KOPT-K1 (cell line): ENCODE data around the gene FBXO30.

Source experiments
- H3K27ac ChIP-seq: fragments of 200-600 bp; sonication (generic); 2 replicates; pipeline ENCODE4 v1.5.1; 2016; ENCODE audit warnings: antibody characterized with exemption, mild to moderate bottlenecking, low read depth, low read length; ENCODE audit not compliant: poor library complexity, severe bottlenecking
- H3K36me3 ChIP-seq: fragments of 200-600 bp; sonication (generic); 2 replicates; pipeline ENCODE4 v1.5.1; 2017; ENCODE audit warnings: antibody characterized with exemption, mild to moderate bottlenecking, low read length, moderate library complexity; ENCODE audit not compliant: insufficient read depth
- H3K9me3 ChIP-seq: fragments of 200-600 bp; sonication (generic); 2 replicates; pipeline ENCODE4 v1.5.1; 2017; ENCODE audit warnings: antibody characterized with exemption, low read length, mild to moderate bottlenecking; ENCODE audit not compliant: insufficient read depth, poor library complexity, severe bottlenecking

The FBXO30 gene, protein sequence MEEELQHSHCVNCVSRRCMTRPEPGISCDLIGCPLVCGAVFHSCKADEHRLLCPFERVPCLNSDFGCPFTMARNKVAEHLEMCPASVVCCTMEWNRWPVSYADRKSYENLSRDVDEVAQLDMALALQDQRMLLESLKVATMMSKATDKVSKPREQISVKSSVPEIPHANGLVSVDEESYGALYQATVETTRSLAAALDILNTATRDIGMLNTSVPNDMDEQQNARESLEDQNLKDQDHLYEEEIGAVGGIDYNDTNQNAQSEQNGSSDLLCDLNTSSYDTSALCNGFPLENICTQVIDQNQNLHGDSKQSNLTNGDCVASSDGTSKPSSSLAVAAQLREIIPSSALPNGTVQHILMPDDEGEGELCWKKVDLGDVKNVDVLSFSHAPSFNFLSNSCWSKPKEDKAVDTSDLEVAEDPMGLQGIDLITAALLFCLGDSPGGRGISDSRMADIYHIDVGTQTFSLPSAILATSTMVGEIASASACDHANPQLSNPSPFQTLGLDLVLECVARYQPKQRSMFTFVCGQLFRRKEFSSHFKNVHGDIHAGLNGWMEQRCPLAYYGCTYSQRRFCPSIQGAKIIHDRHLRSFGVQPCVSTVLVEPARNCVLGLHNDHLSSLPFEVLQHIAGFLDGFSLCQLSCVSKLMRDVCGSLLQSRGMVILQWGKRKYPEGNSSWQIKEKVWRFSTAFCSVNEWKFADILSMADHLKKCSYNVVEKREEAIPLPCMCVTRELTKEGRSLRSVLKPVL

GRCh38 chr6:145814501-145815308 is at the start of gene FBXO30:
Gene FBXO30, minus strand, starts transcription at chr6:145814795. Its CDS starts 8,390 bp downstream, at chr6:145806405.
- Histone ChIP-seq H3K27ac (peak within 1 kb of the TSS; percentile 92), H3K9me3 (no peaks in the 10 kb centered on the region), H3K36me3 (no peaks in the 10 kb centered on the region)

DNA sequence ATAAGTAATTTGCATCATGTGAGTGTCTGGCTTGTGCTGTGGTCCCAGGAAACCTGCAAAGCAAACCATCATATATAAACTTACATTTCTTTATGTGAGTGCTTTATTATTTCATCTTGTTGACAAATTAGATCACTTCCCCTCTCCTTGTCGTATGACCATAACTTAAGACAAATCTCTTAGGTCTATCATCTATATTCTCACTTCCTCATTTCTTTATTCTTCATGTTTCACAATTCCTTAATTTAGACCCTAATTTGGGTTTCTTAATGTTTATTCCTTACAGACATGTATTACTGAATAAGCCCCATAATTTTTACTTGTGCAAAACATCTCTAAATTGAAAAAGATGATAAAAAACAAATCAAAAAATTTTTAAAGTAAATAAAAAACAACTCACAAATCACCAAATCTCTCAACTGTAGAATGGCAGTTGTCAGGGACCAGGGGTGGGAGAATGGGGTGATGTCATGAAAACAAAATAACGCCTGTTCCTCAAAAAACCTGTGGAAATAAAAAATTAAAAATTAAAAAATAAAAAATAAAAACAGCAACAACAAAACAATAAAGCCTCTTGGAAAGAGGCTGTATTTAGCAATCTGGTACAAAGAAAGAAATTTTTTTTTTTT is 49.5 kb upstream of the FBXO30 start:
- peaks cover 12% of the 10 kb centered on the region for H3K9me3 ChIP-seq
- H3K27ac ChIP-seq = no peak overlapping the region
- H3K36me3 ChIP-seq = no peaks in the 10 kb centered on the region

GRCh38 chr6:145863366-145863765 is 48.8 kb upstream of the FBXO30 start:
- Histone ChIP-seq H3K9me3 (peaks cover 12% of the 10 kb centered on the region), H3K27ac (no peak overlapping the region), H3K36me3 (no peaks in the 10 kb centered on the region)

GRCh38 chr6:145860562-145860961 is 46.0 kb upstream of the FBXO30 start:
- Histone ChIP-seq H3K36me3 (no peaks in the 10 kb centered on the region), H3K27ac (no peak overlapping the region), H3K9me3 (peaks cover 12% of the 10 kb centered on the region)

DNA sequence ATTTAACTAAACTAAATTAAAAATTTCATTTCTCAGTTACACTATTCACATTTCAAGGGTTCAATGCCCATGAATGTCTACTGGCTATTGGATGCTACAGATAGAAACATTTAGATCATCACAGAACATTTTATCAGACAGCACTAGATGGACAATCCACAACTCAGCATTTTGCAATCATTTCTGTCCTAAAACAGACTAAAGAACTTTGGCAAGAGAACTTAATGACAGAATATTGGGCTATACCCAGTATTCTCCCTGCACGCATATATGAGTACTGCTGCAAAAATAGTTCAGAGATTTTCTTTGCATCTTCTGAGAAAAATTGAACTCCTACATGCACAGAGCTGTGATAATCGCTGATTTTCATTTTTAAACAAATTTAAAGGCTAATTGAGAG is 36.1 kb upstream of the FBXO30 start:
- no peaks in the 10 kb centered on the region for H3K36me3 ChIP-seq
- H3K27ac ChIP-seq = no peak overlapping the region
- H3K9me3 ChIP-seq = no peaks in the 10 kb centered on the region

DNA sequence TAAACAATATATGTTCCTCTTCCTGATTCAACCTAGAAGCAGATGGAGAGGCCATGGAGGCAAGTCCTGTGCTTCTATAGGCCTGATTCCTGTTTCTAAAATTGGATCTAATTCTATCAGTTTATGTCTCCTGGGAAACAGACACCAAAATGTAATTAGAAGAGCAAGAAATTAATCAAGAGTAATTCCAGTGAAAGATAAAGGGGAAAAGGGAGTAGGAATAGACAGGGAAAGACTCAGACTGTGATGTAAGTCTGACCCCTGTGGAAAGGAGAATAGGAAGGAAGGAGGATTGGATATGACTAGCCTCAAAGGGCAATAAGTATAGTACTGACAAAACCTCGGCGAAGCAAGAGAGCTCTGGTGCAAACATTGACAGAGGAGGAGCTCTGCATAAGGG is 33.9 kb upstream of the FBXO30 start:
- Histone ChIP-seq H3K36me3 (no peaks in the 10 kb centered on the region), H3K27ac (no peak overlapping the region), H3K9me3 (no peaks in the 10 kb centered on the region)

- Histone ChIP-seq H3K9me3 (no peaks in the 10 kb centered on the region), H3K27ac (no peak overlapping the region), H3K36me3 (no peaks in the 10 kb centered on the region)
Measured at GRCh38 chr6:145845557-145845956, 31.0 kb upstream of the FBXO30 start.

- Histone ChIP-seq H3K36me3 (no peaks in the 10 kb centered on the region), H3K27ac (no peak overlapping the region), H3K9me3 (no peaks in the 10 kb centered on the region)
Measured at GRCh38 chr6:145844933-145845540, 30.4 kb upstream of the FBXO30 start.

GRCh38 chr6:145842693-145843546 is 28.3 kb upstream of the FBXO30 start:
- no peaks in the 10 kb centered on the region for H3K9me3 ChIP-seq
- H3K36me3 ChIP-seq = no peaks in the 10 kb centered on the region
- no peak overlapping the region for H3K27ac ChIP-seq

GRCh38 chr6:145841668-145842067 is 27.1 kb upstream of the FBXO30 start:
- Histone ChIP-seq H3K27ac (no peak overlapping the region), H3K9me3 (no peaks in the 10 kb centered on the region), H3K36me3 (no peaks in the 10 kb centered on the region)

DNA sequence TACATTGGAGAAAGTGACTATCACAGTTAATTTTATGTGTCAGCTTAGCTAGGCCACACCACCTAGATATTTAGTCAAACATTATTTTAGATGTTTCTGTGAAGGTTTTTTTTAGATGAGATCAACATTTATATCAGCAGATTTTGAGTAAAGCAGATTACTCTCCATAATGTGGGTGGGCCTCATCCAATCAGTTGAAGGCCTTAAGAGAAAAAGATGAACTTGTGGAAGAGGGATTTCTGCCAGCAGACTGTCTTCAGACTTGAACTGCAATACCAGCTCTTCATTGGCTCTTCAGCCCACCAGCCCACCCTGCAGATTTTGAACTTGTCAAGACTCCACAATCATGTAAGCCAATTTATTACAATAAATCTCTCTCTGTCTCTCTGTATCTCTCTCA is 25.1 kb upstream of the FBXO30 start:
- Histone ChIP-seq H3K9me3 (no peaks in the 10 kb centered on the region), H3K27ac (no peak overlapping the region), H3K36me3 (no peaks in the 10 kb centered on the region)

DNA sequence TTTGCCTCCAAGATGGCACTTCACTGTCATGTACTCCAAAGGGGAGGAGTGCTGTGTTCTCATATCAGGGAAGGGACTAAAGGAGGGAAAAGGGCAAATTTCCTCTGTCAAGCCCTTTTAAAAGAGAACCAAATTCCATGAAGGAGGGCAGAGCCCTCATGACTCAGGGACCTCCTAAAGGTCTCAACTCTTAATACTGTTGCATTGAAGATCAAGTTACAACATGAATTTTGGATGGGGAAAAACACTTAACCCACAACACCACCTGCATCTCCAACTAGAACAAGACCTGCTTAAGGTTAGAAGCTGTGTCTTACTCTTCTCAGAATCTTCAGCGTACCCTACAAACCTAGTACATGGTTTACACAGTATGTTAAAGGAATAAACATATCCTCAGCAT is 23.7 kb upstream of the FBXO30 start:
- H3K27ac ChIP-seq = no peak overlapping the region
- no peaks in the 10 kb centered on the region for H3K9me3 ChIP-seq
- H3K36me3 ChIP-seq = no peaks in the 10 kb centered on the region

DNA sequence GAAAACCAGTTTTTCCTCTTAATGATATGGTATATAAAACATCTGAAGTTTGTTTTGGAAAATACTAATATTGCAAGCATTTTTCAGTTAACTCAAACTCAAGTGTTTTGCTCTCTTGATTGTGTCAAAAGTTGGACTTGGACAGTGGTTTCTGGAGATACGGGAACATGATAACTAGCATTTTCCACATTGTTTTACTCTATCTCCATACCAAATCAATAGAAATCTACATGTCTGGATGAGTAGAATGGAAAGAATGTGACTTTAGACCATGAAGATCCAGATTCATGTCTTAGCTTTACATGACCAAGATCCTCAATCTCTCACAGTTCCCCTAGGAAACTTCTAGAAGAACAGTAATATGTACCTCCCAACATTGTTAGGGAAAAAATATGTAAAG is 22.2 kb upstream of the FBXO30 start:
- H3K9me3 ChIP-seq = no peaks in the 10 kb centered on the region
- H3K27ac ChIP-seq = no peak overlapping the region

DNA sequence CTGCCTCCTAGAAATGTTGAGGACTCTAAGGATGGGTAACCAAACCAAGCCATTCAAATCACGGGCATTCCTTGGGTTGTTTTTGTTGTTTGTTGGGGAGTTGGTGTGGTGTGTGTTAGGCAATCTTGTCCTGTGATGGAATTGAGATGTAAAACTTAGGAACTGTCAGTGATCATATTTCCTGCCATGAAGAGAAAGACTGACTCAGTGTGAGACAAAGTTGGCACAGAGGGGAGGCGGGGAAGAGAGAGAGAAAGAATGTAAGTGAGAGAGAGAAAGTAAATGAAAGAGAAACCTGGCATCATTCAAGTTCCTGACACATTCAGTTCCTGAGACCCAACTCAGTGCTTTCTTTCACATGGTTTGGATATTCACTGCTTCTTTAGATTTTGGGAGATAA is 21.6 kb upstream of the FBXO30 start:
- no peaks in the 10 kb centered on the region for H3K9me3 ChIP-seq
- H3K36me3 ChIP-seq = no peaks in the 10 kb centered on the region
- H3K27ac ChIP-seq = no peak overlapping the region

More for the DNA sequence above, 22.2 kb upstream of the FBXO30 start:
- H3K36me3 ChIP-seq = no peaks in the 10 kb centered on the region
